Kidney (tissue), 14 donors: ENCODE results near the gene RNASE1. TPM values are rescaled to one million over a fixed set of nuclear protein-coding genes. Genes with fewer than 3 reads are reported as not detected.
"Not testable (repeated sequence)": the region's sequence is repeated elsewhere in the genome, so short reads cannot be mapped to it uniquely, and the experiment has no call there.

Experiments
- DNase-seq, 5 donors: peaks; one replicate each; pipeline ENCODE4 v3.0.0-alpha.2; 2013 to 2020
- FAIRE-seq: peaks from 2 replicates; lab custom pipeline; 2012; peaks lifted over from hg19 to GRCh38; lab: Jason Lieb, UNC
- H3K27ac ChIP-seq, 2 donors: one replicate each; pipeline ENCODE4 v1.7.0; 2013; ENCODE audit warnings: low read depth in 2 of 2, low read length in 2 of 2, inconsistent platforms in 1 of 2
- H3K27me3 ChIP-seq: one replicate; pipeline ENCODE4 v1.7.1; 2013; ENCODE audit warnings: low read length, inconsistent platforms; ENCODE audit not compliant: control insufficient read depth, insufficient read depth
- H3K36me3 ChIP-seq, 3 donors: one replicate each; pipeline versions ENCODE4 v1.7.0 to v1.7.1; 2013; ENCODE audit warnings: low read length in 3 of 3, control low read depth in 1 of 3, inconsistent platforms in 1 of 3; ENCODE audit not compliant: insufficient read depth in 3 of 3, control insufficient read depth in 2 of 3
- H3K4me1 ChIP-seq, 3 donors: one replicate each; pipeline versions ENCODE4 v1.7.0 to v1.7.1; 2013; ENCODE audit warnings: low read length in 3 of 3, inconsistent platforms in 1 of 3, low read depth in 1 of 3; ENCODE audit not compliant: control insufficient read depth in 2 of 3, insufficient read depth in 2 of 3
- H3K4me3 ChIP-seq, 3 donors: one replicate each; pipeline versions ENCODE4 v1.7.0 to v1.8.1; 2013; ENCODE audit warnings: low read length in 3 of 3, control low read depth in 1 of 3, inconsistent platforms in 1 of 3
- H3K9ac ChIP-seq, 3 donors: one replicate each; pipeline versions ENCODE4 v1.7.0 to v1.7.1; 2013; ENCODE audit warnings: low read length in 3 of 3, control low read depth in 1 of 3, inconsistent platforms in 1 of 3
- H3K9me3 ChIP-seq, 3 donors: one replicate each; pipeline versions ENCODE4 v1.7.0 to v1.7.1; 2013; ENCODE audit warnings: low read length in 3 of 3, control low read depth in 1 of 3, inconsistent platforms in 1 of 3; ENCODE audit not compliant: control insufficient read depth in 2 of 3, insufficient read depth in 1 of 3
- intact Hi-C: fragments of 100-400 bp; cut with DNase I; formaldehyde crosslinking; loops from one replicate; pipeline ENCODE4 v1.11.1; 2022
- polyA plus RNA-seq: library from polyadenylated mRNA; stranded (reverse); fragments of 350-450 nt; fragmentation: Illumina TruSeq; extraction: RNeasy Lipid Tissue Mini Kit (QIAGEN cat#74804); gene quantifications from one replicate; pipeline ENCODE4 v1.2.3, GENCODE V29; 2014; ENCODE audit warnings: low read depth, low replicate concordance; ENCODE audit not compliant: insufficient read depth
- total RNA-seq: library from RNA; stranded (reverse); fragmentation: NEBNext Ultra II Directional; extraction: Animal tissue kit (Norgen Biotek cat#: 25700); gene quantifications from one replicate; pipeline ENCODE4 v1.2.1, GENCODE V29; 2021
- TF ChIP-seq, protein P1 (sequence below): IDR thresholded peaks from 3 replicates; pipeline ENCODE4 v1.5.1; 2012; ENCODE audit warnings: mild to moderate bottlenecking, moderate library complexity, borderline replicate concordance; ENCODE audit not compliant: insufficient read depth; ENCODE audit errors: extremely low read depth
- donor health status: control.
- donor health status: control.
- donor health status: control.
- donor health status: control.
- donor health status: control.
- donor health status: DM: yes; HTN: yes; CAD: no.
- donor health status: Normal renal cell carcinoma (clear cell type).

The RNASE1 gene
- total and polyA plus RNA-seq, 2 donors from 2014 or later, result 201 to 476 TPM

GRCh38 chr14:20827326-20827725 lies 24.7 kb upstream of the RNASE1 start:
- H3K9me3 ChIP-seq, result no peaks in the 10 kb centered on the region
- intact Hi-C loops, result no loop called here
- H3K36me3 ChIP-seq, result no peaks in the 10 kb centered on the region
- no peak overlapping the region for H3K4me3 ChIP-seq
- H3K9ac ChIP-seq, result no peak overlapping the region
- no peak for DNase-seq
- H3K27ac ChIP-seq, result no peak overlapping the region
- no peak for FAIRE-seq
- TF ChIP-seq, protein P1, sequence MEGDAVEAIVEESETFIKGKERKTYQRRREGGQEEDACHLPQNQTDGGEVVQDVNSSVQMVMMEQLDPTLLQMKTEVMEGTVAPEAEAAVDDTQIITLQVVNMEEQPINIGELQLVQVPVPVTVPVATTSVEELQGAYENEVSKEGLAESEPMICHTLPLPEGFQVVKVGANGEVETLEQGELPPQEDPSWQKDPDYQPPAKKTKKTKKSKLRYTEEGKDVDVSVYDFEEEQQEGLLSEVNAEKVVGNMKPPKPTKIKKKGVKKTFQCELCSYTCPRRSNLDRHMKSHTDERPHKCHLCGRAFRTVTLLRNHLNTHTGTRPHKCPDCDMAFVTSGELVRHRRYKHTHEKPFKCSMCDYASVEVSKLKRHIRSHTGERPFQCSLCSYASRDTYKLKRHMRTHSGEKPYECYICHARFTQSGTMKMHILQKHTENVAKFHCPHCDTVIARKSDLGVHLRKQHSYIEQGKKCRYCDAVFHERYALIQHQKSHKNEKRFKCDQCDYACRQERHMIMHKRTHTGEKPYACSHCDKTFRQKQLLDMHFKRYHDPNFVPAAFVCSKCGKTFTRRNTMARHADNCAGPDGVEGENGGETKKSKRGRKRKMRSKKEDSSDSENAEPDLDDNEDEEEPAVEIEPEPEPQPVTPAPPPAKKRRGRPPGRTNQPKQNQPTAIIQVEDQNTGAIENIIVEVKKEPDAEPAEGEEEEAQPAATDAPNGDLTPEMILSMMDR, result no peak
- H3K27me3 ChIP-seq, result no peaks in the 10 kb centered on the region
- H3K4me1 ChIP-seq, result no peaks in the 10 kb centered on the region

DNA sequence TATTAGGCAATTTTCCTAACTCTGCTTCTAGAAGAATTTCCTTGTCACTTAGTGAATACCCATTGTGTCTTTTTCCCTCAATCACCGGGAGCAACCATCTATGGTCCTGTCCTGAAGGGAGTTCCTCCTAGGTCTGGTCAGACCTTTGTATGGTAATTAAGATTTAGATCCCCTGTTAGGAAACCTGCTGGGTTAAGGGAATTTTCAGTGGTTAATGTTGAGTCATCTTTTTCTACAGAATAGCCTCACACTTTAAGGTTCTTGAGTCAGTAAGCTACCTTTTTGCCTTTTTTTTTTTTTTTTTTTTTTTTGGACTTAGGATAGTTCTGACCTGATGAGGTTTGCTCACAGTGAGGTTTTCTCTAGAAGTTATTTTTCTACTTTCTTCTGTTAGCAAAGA lies 24.0 kb upstream of the RNASE1 start:
- H3K27me3 ChIP-seq, DNase-seq, intact Hi-C loops, H3K4me1 ChIP-seq, H3K27ac ChIP-seq, H3K9ac ChIP-seq, H3K4me3 ChIP-seq, FAIRE-seq, H3K9me3 ChIP-seq, H3K36me3 ChIP-seq: not testable (repeated sequence)

GRCh38 chr14:20823859-20824258 lies 21.2 kb upstream of the RNASE1 start:
- no peaks in the 10 kb centered on the region for H3K36me3 ChIP-seq
- H3K4me1 ChIP-seq, result no peaks in the 10 kb centered on the region
- H3K27me3 ChIP-seq, result no peaks in the 10 kb centered on the region
- H3K9me3 ChIP-seq, result no peaks in the 10 kb centered on the region
- H3K9ac ChIP-seq, result no peak overlapping the region
- DNase-seq, result no peak
- intact Hi-C loops, result no loop called here
- no peak for FAIRE-seq
- no peak overlapping the region for H3K4me3 ChIP-seq
- TF ChIP-seq, protein P1, result no peak
- no peak overlapping the region for H3K27ac ChIP-seq

- H3K4me1 ChIP-seq, DNase-seq, H3K4me3 ChIP-seq, intact Hi-C loops, H3K36me3 ChIP-seq, H3K27ac ChIP-seq, H3K27me3 ChIP-seq, H3K9ac ChIP-seq, H3K9me3 ChIP-seq, FAIRE-seq: not testable (repeated sequence)
Observed at GRCh38 chr14:20821521-20822108, 19.0 kb upstream of the RNASE1 start.
